Measurements from ENCODE around the gene KCNT1.
"Not testable (repeated sequence)": the region's sequence is repeated elsewhere in the genome, so short reads cannot be mapped to it uniquely, and the experiment has no call there.

The KCNT1 gene

GRCh38 chr9:135701959-135702721 lies at the start of gene KCNT1:
Gene KCNT1 (plus strand): TSS chr9:135702185. CDS start chr9:135702259, 74 bp downstream.
- DNase-seq (ENCODE audit: low read depth) = peak; percentile 64

- no peak for DNase-seq (ENCODE audit: low read depth)
These were observed 46.7 kb upstream of the KCNT1 start for GRCh38 chr9:135655317-135655716.

GRCh38 chr9:135657416-135657815 lies 44.6 kb upstream of the KCNT1 start:
- DNase-seq (ENCODE audit: low read depth) = no peak

GRCh38 chr9:135659252-135659651 lies 42.7 kb upstream of the KCNT1 start:
- DNase-seq (ENCODE audit: low read depth) = no peak

- no peak for DNase-seq (ENCODE audit: low read depth)
These were observed 41.6 kb upstream of the KCNT1 start for GRCh38 chr9:135660407-135660806.

DNA sequence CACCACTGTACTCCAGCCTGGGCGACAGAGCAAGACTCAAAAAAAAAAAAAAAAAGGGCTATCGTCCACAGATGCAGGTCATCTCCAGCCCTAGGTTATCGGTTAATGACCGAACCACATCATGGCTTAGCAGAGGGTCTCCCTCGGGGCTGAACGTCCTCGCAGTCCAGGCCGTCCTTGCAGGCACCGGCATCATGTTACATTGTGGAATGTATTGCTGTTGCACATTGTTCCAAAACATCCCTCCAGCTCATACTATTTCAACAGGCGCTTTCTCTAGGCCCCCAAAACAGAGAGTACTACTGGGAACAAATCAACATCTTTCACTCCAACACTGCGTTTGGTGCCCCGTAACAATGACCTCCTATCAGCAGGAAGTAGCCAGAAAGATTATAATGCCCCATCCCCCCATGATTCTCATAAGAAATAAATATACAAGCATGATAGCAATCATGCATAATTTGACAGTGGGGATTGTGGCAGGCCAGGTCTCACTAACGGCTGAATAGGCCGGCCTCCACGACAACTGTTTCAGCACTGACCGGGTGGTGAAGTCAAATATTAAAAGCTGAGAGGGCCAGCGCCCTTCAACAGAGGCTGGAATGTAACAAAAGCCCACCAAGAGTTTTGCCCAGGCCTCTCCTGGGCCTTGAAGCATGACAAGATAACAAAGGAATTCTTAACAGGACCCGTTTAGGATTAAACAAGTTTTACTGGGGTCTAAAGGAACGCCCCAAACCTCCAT lies 40.0 kb upstream of the KCNT1 start:
- no peak for DNase-seq (ENCODE audit: low read depth)

DNA sequence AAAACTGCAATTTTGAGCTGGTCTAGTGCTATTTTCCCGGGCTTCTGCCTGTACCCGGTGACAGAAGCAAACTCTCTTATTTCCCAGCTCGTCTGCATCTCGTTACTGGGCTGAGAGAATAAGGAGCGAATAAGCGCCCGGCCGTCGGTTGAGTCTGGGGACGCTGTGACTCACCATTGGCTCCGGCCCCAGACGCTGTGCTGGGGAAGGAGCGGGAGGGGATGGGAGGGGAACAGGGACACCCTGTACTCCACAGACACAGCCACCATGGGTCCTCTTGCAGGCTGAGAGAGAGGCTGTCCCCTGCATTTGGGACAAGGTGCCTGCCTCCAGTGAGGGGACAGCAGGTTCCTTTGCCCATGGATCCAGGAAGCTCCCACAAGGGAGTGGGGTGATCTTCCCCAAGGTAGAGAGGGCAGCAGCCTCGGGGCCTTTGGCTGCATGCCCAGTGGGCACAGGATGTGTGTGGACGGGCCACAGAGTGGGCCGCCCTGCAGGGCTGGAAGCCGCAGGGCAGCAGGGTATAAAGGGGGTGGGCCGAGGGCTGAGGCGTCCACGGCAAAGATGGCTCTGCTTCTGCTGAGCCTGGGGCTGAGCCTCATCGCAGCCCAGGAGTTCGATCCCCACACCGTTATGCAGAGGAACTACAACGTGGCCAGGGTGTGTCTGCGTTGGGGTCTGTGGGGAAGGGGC lies 39.1 kb upstream of the KCNT1 start, which contains the start of gene LCN9:
TSS of gene LCN9 (plus strand) at position 552 of the 693 bp plus-strand sequence. CDS start at position 565, 13 bp downstream.
- no peak for DNase-seq (ENCODE audit: low read depth)

DNA sequence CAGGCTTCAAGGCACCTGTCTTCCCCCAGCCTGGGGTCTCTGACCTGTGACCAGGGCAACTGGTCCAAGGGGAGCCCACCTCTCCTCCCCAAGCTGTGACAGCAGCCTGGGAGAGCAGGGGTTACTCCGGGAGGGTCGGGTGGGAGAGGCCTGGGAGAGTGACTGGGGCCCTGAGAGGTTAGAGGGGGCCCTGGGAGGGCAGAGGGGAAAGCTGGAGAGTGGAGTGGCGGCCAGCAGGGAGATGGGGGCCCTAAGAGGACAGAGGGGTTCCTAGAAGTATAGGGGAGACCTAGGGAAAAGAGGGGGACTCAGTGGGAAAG lies 38.6 kb upstream of the KCNT1 start:
- no peak for DNase-seq (ENCODE audit: low read depth)

DNA sequence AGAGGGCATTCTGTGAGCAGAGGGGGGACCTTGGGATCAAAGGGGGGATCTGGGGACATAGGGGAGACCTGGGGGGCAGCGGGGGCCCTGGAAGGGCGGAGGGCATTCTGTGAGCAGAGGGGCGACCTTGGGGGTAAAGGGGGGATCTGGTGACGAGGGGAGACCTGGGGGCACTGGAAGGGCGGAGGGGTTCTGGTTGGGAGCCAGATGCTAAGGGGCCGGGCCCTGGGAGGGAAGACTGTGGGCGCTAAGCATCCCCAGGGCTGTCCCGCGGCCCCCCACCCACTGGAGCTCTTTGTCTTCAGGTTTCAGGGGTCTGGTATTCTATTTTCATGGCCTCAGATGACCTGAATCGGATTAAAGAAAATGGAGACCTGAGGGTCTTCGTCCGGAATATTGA lies 38.1 kb upstream of the KCNT1 start:
- DNase-seq (ENCODE audit: low read depth) = no peak

DNA sequence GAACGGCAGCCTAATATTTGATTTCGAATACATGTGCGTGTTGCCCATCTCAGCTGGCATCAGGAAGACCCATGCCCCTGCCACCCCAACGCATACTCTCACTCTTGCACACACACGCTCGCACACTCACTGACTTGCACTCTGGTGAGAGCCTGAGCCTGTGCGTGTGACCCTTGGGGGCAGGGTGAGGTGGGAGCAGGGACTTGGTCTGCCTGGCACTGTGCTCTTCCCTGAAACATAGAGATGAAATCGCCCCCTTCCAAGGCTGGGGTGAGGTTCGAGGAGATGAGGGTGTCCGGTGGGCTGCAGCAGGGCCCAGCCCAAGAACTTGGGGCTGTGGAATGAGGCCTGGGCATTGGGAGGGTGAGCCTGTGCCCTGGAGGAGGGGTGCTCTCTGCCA lies 37.7 kb upstream of the KCNT1 start:
- no peak for DNase-seq (ENCODE audit: low read depth)

- DNase-seq (ENCODE audit: low read depth) = no peak
These were observed 36.9 kb upstream of the KCNT1 start for GRCh38 chr9:135664801-135665794.

- no peak for DNase-seq (ENCODE audit: low read depth)
These were observed 36.2 kb upstream of the KCNT1 start for GRCh38 chr9:135665795-135666189.

DNA sequence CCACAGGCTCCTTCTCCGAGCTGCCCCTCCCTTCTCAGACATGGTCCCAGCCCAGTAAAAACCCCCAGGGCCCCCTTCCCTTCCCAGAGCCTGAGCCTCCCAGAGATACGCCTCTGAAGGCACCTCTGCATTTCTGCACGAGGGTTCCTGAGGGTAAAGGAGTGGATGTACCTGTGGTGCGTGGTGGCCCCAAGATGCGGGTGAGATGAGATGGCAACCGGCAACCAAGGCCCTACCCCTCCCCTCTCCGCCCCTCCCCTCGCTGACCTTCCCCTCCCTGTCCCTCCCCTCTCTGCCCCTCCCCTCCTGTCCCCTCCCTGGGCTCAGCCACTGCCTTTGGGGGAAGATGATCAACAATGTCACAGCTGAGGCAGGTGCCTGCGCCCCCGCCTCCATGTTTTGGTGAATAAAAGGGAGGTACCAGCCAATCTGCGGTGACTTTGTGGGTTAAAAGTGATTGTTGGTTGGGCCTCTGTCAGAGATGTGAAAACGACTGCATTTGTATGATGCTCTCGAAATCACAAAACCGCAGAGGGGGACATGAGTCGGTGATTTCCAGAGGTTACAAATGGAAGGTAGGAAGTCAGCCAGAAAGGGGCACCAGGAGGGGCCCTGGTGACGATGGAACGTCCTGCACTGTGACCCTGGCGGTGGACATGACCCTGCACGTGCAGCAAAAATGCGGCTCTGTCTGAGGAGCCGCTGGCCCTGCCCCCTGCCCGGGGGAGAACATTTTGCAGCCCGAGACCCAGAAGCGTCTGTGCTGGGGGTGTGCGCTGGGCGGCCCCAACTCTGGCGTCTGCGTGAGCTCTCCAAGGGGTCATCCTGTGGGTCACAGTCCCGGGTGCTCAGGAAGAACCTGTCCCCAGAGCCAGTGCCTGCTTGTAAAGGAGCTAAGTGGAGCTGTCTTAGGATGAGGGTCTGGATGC lies 35.2 kb upstream of the KCNT1 start:
- DNase-seq (ENCODE audit: low read depth) = no peak

GRCh38 chr9:135667463-135668001 lies 34.5 kb upstream of the KCNT1 start:
- no peak for DNase-seq (ENCODE audit: low read depth)

DNA sequence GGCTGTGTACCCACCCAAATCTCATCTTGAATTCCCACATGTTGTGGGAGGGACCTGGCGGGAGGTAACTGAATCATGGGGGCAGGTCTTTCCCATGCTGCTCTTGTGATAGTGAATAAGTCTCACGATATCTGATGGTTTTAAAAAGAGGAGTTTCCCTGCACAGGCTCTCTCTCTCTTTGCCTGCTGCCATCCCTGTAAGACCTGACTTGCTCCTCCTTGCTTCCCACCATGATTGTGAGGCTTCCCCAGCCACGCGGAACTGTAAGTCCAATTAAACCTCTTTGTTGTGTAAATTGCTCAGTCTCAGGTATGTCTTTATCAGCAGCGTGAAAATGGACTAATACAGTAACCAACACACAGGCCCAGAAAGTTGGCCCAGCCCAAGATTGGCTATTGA lies 33.0 kb upstream of the KCNT1 start:
- not testable (repeated sequence) for DNase-seq (ENCODE audit: low read depth)

GRCh38 chr9:135669616-135670285 lies 32.2 kb upstream of the KCNT1 start:
- no peak for DNase-seq (ENCODE audit: low read depth)

DNA sequence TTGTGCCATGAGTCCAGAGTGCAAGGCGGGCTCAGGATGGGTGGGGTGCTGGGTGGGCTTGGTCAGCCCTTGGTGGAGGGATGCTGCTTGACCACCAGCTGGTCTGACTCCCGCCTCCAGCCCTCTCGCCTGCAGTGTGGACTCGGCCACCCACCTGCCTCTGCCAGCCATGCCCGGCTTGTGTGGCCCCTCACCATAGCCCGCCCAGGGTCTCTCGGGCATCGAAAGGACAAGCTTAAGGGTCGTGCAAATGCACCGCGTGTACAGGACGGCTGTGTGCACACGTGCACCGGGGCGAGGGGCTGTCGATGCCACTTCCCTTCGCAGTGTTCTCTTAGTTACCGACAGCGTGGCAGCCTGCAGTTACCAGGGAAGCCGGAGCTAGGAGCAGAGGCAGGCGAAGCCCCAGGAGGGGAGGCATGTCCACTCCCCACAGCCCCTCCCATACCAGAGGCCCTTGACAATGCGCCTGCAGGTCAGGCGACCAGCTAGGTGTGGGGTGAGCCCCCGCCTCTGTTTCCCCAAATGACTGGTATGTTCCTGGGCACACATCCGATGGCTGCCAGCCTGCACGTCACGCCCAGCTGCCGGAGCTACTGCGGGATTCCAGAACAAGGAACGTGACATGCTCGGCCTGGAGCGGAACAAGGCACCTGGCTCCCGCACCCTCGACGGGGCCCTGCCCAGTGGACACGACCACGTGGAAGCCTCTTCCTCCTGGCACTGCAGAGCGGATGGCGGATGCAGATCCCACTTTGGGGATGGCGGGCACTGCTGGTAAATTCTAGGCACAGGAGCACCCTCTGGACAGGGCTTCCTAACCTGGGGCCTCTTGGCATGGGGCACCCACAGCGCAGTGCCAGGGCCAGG lies 31.0 kb upstream of the KCNT1 start:
- DNase-seq (ENCODE audit: low read depth) = no peak

- no peak for DNase-seq (ENCODE audit: low read depth)
These were observed 30.4 kb upstream of the KCNT1 start for GRCh38 chr9:135671591-135672041.

GRCh38 chr9:135672786-135673185 lies 29.2 kb upstream of the KCNT1 start:
- not testable (repeated sequence) for DNase-seq (ENCODE audit: low read depth)
